GM10248 (cell line): ENCODE measurements around the gene CASP10.

ENCODE experiments used
- CTCF ChIA-PET: fragments of 300-600 bp; sonication (Branson Sonifier 250); formaldehyde crosslinking; extraction: SDS; loops from one replicate; lab custom pipeline; 2021; ENCODE audit warnings: antibody characterized with exemption; lab: Yijun Ruan, JAX
- POLR2A ChIA-PET: fragments of 350-650 bp; sonication (Branson Sonifier 250); formaldehyde crosslinking; extraction: SDS; loops from one replicate; lab custom pipeline; 2020; ENCODE audit warnings: antibody characterized with exemption; lab: Yijun Ruan, JAX
- DNase-seq: peaks from one replicate; pipeline ENCODE4 v3.0.0; 2012; ENCODE audit errors: extremely low spot score
- TF ChIP-seq, protein P1 (sequence below): IDR thresholded peaks from 2 replicates; pipeline ENCODE4 v1.5.1; 2012; ENCODE audit warnings: mild to moderate bottlenecking, low read depth; ENCODE audit errors: extremely low read depth, missing control alignments, control extremely low read depth

Gene CASP10

DNA sequence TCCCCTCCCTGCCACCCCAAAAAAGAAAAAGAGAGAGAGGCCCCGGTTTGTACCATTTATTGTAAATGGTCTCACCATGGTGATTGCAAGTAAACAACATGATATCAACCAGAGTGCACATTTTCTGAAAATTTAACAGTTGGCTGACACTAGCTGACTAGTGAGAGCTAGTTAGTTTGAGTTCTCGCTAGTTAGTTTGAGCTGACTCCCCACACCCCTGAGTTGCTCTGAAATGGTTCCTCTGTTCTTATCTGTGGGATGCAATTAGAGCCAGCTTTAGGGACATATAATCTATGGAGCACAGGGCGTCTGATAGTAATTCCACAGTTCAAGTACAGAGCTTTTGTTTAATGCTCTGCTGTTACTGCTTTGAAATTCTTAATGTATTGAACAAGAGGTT is 13.1 kb downstream of the CASP10 start:
- ChIA-PET CTCF (interaction anchor here (0.9 to 3.8 kb wide), 6 partner anchors 8 to 168 kb away, joined by 3 to 28 read pairs (median 8); partner anchors contain the start of gene CASP10), POLR2A (no interaction called here)
- DNase-seq = no peak
- TF ChIP-seq, protein P1, sequence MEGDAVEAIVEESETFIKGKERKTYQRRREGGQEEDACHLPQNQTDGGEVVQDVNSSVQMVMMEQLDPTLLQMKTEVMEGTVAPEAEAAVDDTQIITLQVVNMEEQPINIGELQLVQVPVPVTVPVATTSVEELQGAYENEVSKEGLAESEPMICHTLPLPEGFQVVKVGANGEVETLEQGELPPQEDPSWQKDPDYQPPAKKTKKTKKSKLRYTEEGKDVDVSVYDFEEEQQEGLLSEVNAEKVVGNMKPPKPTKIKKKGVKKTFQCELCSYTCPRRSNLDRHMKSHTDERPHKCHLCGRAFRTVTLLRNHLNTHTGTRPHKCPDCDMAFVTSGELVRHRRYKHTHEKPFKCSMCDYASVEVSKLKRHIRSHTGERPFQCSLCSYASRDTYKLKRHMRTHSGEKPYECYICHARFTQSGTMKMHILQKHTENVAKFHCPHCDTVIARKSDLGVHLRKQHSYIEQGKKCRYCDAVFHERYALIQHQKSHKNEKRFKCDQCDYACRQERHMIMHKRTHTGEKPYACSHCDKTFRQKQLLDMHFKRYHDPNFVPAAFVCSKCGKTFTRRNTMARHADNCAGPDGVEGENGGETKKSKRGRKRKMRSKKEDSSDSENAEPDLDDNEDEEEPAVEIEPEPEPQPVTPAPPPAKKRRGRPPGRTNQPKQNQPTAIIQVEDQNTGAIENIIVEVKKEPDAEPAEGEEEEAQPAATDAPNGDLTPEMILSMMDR = no peak

DNA sequence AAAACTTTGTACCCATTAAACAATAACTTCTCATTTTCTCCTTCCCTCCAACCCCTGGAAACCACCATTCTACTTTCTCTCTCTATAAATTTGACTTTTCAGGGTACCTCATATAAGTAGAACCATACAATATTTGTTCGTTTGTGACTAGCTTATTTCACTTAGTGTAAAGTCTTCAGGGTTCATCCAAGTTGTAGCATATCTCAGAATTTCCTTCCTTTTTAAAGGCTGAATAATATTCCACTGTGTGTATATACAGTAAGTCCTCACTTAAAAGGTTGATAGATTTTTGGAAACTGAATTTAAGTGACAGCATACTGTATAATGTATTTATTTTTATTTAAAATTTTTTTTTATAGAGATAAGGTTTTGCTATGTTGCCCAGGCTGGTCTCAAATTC is 13.9 kb downstream of the CASP10 start:
- no peak for DNase-seq
- ChIA-PET POLR2A (no interaction called here), CTCF (interaction anchor here (2.1 to 3.8 kb wide), 3 partner anchors 15 to 36 kb away, joined by 10 to 28 read pairs (median 18); partner anchors contain the start of gene CASP10)
- TF ChIP-seq, protein P1 = no peak

- ChIA-PET POLR2A (no interaction called here), CTCF (no interaction called here)
- TF ChIP-seq, protein P1 = no peak
- no peak for DNase-seq
Observed at GRCh38 chr2:201197781-201198180, 14.8 kb downstream of the CASP10 start.

DNA sequence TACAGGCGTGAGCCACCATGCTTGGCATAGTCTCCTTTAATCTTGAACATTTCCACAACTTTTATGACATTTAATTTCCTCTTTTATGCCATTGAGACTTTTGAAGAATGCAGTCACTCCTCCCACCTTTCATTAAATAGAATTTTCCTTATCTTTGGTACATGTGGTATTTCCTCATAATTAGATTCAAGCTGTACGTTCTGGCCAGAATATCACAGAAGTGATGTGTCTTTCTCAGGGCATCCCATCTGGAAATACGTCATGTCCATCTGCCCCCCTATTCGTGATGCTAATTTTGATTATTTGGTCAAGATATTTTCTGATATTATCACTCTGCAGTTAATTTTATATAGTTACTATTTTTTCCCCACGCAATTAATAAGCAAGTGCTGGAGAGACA is 16.9 kb downstream of the CASP10 start:
- DNase-seq = no peak
- TF ChIP-seq, protein P1 = no peak
- ChIA-PET POLR2A (no interaction called here), CTCF (no interaction called here)

- CTCF ChIA-PET = interaction anchor here (0.8 to 1.4 kb wide), 3 partner anchors 8 to 32 kb away, joined by 3 read pairs; no protein-coding TSS in a partner anchor
- POLR2A ChIA-PET = no interaction called here
- DNase-seq = no peak
- TF ChIP-seq, protein P1 = no peak
Observed at GRCh38 chr2:201200345-201200744, 17.4 kb downstream of the CASP10 start.

- CTCF ChIA-PET = interaction anchor here (0.8 to 1.4 kb wide), 4 partner anchors 9 to 31 kb away, joined by 3 read pairs; no protein-coding TSS in a partner anchor
- POLR2A ChIA-PET = no interaction called here
- DNase-seq = no peak
- TF ChIP-seq, protein P1 = no peak
Observed at GRCh38 chr2:201201371-201201770, 18.4 kb downstream of the CASP10 start.
